CD4-positive, alpha-beta T cell treated with Interleukin-6 for 4 hours (primary cell): ENCODE measurements around the gene BICDL2.
"Not testable (repeated sequence)": the region's sequence is repeated elsewhere in the genome, so short reads cannot be mapped to it uniquely, and the experiment has no call there.

Experiments
- DNase-seq: peaks from one replicate; pipeline ENCODE4 v3.0.0-alpha.2; 2020; ENCODE audit warnings: mixed read lengths

The BICDL2 gene

GRCh38 chr16:3065069-3065741, 28.5 kb upstream of the BICDL2 start, which contains the start of gene IL32:
Gene IL32 (plus strand): TSS chr16:3065640. CDS start chr16:3065812, 172 bp downstream.
- peak; percentile 90 for DNase-seq

GRCh38 chr16:3063625-3064386, 27.1 kb upstream of the BICDL2 start:
- no peak for DNase-seq

GRCh38 chr16:3062553-3062952, 25.8 kb upstream of the BICDL2 start:
- no peak for DNase-seq

GRCh38 chr16:3060339-3061127, 23.8 kb upstream of the BICDL2 start:
- no peak for DNase-seq

- DNase-seq = no peak
Measured at GRCh38 chr16:3059723-3060242, 23.0 kb upstream of the BICDL2 start.

GRCh38 chr16:3059041-3059722, 22.4 kb upstream of the BICDL2 start:
- peak; percentile 90 for DNase-seq

- DNase-seq = peak; percentile 70
Measured at GRCh38 chr16:3058139-3059030, 21.6 kb upstream of the BICDL2 start.

- DNase-seq = no peak
Measured at GRCh38 chr16:3057181-3058138, 20.7 kb upstream of the BICDL2 start.

GRCh38 chr16:3056336-3057180, 19.8 kb upstream of the BICDL2 start:
- no peak for DNase-seq

GRCh38 chr16:3055734-3056115, 19.0 kb upstream of the BICDL2 start:
- not testable (repeated sequence) for DNase-seq

GRCh38 chr16:3054965-3055733, 18.4 kb upstream of the BICDL2 start:
- peak; percentile 42 for DNase-seq

- peak; percentile 55 for DNase-seq
Measured at GRCh38 chr16:3053330-3053710, 16.6 kb upstream of the BICDL2 start.

GRCh38 chr16:3052571-3053329, 16.0 kb upstream of the BICDL2 start:
- DNase-seq = not testable (repeated sequence)

- no peak for DNase-seq
Measured at GRCh38 chr16:3051494-3051893, 14.8 kb upstream of the BICDL2 start.

- no peak for DNase-seq
Measured at GRCh38 chr16:3051009-3051408, 14.3 kb upstream of the BICDL2 start.

GRCh38 chr16:3050487-3050886, 13.7 kb upstream of the BICDL2 start:
- DNase-seq = no peak

- DNase-seq = no peak
Measured at GRCh38 chr16:3049921-3050481, 13.3 kb upstream of the BICDL2 start.

- no peak for DNase-seq
Measured at GRCh38 chr16:3047387-3047720, 10.6 kb upstream of the BICDL2 start.
